A549 treated with ZK216348 at 1 μM for 4 hours (cell line): ENCODE results near the gene ARHGAP27. TPM values are rescaled to one million over a fixed set of nuclear protein-coding genes. Genes with fewer than 3 reads are reported as not detected.

ENCODE experiments used
- total RNA-seq: library from RNA; stranded (reverse); fragments of 200-300 nt; extraction: Qiagen RNA extraction; gene quantifications from 5 replicates; pipeline ENCODE4 v1.2.3, GENCODE V29; 2022; ENCODE audit warnings: low read depth

ARHGAP27 gene, protein sequence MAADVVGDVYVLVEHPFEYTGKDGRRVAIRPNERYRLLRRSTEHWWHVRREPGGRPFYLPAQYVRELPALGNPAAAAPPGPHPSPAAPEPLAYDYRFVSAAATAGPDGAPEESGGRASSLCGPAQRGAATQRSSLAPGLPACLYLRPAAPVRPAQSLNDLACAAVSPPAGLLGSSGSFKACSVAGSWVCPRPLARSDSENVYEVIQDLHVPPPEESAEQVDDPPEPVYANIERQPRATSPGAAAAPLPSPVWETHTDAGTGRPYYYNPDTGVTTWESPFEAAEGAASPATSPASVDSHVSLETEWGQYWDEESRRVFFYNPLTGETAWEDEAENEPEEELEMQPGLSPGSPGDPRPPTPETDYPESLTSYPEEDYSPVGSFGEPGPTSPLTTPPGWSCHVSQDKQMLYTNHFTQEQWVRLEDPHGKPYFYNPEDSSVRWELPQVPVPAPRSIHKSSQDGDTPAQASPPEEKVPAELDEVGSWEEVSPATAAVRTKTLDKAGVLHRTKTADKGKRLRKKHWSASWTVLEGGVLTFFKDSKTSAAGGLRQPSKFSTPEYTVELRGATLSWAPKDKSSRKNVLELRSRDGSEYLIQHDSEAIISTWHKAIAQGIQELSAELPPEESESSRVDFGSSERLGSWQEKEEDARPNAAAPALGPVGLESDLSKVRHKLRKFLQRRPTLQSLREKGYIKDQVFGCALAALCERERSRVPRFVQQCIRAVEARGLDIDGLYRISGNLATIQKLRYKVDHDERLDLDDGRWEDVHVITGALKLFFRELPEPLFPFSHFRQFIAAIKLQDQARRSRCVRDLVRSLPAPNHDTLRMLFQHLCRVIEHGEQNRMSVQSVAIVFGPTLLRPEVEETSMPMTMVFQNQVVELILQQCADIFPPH
- total RNA-seq = 9.2 to 17.6 TPM (median 16.9 TPM) in 5 replicates

DNA sequence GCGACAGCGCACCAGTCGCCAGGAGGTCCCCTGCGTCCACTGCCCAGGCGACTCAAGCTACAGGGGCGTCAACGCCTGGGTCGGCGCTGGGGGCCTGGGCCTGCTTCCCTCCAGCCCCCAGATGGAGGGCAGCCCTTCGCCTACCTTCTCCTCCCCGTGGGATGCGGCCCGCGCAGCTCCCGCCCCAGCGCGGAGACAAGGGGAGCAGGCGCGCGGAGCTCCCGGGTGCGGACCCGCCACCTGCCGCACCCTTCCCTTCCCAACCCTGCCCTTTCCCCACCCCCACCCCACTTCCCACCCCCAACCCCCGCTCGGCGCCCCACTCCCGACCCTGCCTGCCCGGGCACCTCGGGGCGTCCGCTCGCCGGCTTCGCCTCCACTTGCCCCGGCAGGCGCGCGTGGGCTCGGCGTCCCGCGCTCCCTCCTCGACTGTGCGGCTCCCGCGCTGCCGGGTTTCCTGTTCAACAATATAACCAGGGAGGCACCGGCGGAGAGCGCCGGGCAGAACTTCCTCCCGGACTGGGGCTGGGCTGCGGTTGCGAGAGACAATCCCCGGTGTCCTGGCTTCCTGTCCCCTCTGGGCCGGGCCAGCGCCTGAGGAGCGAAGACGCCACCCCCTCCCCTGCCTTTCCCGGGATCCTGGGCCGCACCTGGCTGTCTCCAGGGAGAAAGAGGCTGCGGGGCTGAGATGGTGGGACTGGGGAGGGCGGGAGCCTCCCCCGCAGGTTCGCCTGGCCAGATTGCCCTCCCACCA, at the start of gene ARHGAP27:
Gene ARHGAP27 (minus strand): TSS at position 466 of the 754 bp plus-strand sequence. CDS start 2,591 bp downstream, outside the sequence.

Other genes starting within 250 kb of the ARHGAP27 start
- gene FMNL1, start 211.0 kb downstream of the ARHGAP27 start, total RNA-seq = 20.1 to 41.6 TPM (median 37.7 TPM) in 5 replicates
- 0.11 to 0.41 TPM (median 0.19 TPM) in 5 replicates for gene SPATA32, start 170.8 kb downstream of the ARHGAP27 start, total RNA-seq
- gene MAP3K14, start 115.8 kb downstream of the ARHGAP27 start, total RNA-seq = 32.2 to 70.8 TPM (median 53.5 TPM) in 5 replicates
- gene PLEKHM1, start 57.9 kb upstream of the ARHGAP27 start, total RNA-seq = 15.3 to 24.0 TPM (median 23.0 TPM) in 5 replicates